H9 (cell line): ENCODE data around the gene HES6. TPM values are rescaled to one million over a fixed set of nuclear protein-coding genes. Genes with fewer than 3 reads are reported as not detected.

Experiments
- DNase-seq: peaks from one replicate; pipeline ENCODE4 v3.0.0-alpha.2; 2017
- H2AFZ ChIP-seq: one replicate; pipeline ENCODE4 v1.6.1; 2013; ENCODE audit warnings: mild to moderate bottlenecking, low read length, control low read depth, moderate library complexity
- H2AK5ac ChIP-seq: 2 replicates; pipeline ENCODE4 v1.6.1; 2013; ENCODE audit warnings: low read length, control low read depth, mixed read lengths; ENCODE audit not compliant: insufficient read length
- H2BK120ac ChIP-seq: one replicate; pipeline ENCODE4 v1.6.1; 2013; ENCODE audit warnings: low read depth, mild to moderate bottlenecking, low read length, control low read depth, inconsistent platforms; ENCODE audit not compliant: poor library complexity, severe bottlenecking
- H2BK12ac ChIP-seq: 2 replicates; pipeline ENCODE4 v1.6.1; 2013; ENCODE audit warnings: low read length, control low read depth, mixed read lengths, low read depth; ENCODE audit not compliant: insufficient read length
- H2BK15ac ChIP-seq: 2 replicates; pipeline ENCODE4 v1.6.1; 2013; ENCODE audit warnings: low read depth, low read length, control low read depth
- H2BK20ac ChIP-seq: one replicate; pipeline ENCODE4 v1.6.1; 2013; ENCODE audit warnings: low read depth, mild to moderate bottlenecking, low read length, control low read depth, inconsistent platforms; ENCODE audit not compliant: poor library complexity, severe bottlenecking
- H2BK5ac ChIP-seq: 2 replicates; pipeline ENCODE4 v1.6.1; 2013; ENCODE audit warnings: low read length, control low read depth, mixed read lengths; ENCODE audit not compliant: insufficient read length
- H3K14ac ChIP-seq: 2 replicates; pipeline ENCODE4 v1.6.1; 2013; ENCODE audit warnings: low read length, control low read depth; ENCODE audit not compliant: insufficient read depth
- H3K18ac ChIP-seq: 2 replicates; pipeline ENCODE4 v1.6.1; 2013; ENCODE audit warnings: low read depth, mild to moderate bottlenecking, mixed read lengths, low read length, control low read depth; ENCODE audit not compliant: insufficient read length
- H3K23ac ChIP-seq: 2 replicates; pipeline ENCODE4 v1.6.1; 2013; ENCODE audit warnings: low read length, control low read depth, mixed read lengths, low read depth; ENCODE audit not compliant: insufficient read length
- H3K23me2 ChIP-seq: 2 replicates; pipeline ENCODE4 v1.6.1; 2013; ENCODE audit warnings: low read depth, mild to moderate bottlenecking, mixed read lengths, low read length, control low read depth; ENCODE audit not compliant: insufficient read length, poor library complexity, severe bottlenecking
- H3K27ac ChIP-seq: 2 replicates; pipeline ENCODE4 v1.5.1; 2013; ENCODE audit warnings: low read length, control low read depth, mixed read lengths, low read depth; ENCODE audit not compliant: insufficient read length
- H3K27me3 ChIP-seq: 2 replicates; pipeline ENCODE4 v1.6.1; 2013; ENCODE audit warnings: low read length, control low read depth, inconsistent platforms; ENCODE audit not compliant: insufficient read depth
- H3K4ac ChIP-seq: 2 replicates; pipeline ENCODE4 v1.6.1; 2013; ENCODE audit warnings: low read depth, mild to moderate bottlenecking, control low read depth, inconsistent platforms, low read length, moderate library complexity
- H3K4me1 ChIP-seq: 2 replicates; pipeline ENCODE4 v1.6.1; 2013; ENCODE audit warnings: low read length, control low read depth, inconsistent platforms; ENCODE audit not compliant: insufficient read depth
- H3K4me2 ChIP-seq: 2 replicates; pipeline ENCODE4 v1.6.1; 2013; ENCODE audit warnings: low read length, control low read depth, mixed read lengths; ENCODE audit not compliant: insufficient read length, insufficient read depth
- H3K56ac ChIP-seq: 2 replicates; pipeline ENCODE4 v1.6.1; 2013; ENCODE audit warnings: low read depth, mild to moderate bottlenecking, mixed read lengths, low read length, control low read depth; ENCODE audit not compliant: insufficient read length
- H3K79me1 ChIP-seq: 2 replicates; pipeline ENCODE4 v1.6.1; 2013; ENCODE audit warnings: low read depth, mild to moderate bottlenecking, moderate library complexity, low read length, control low read depth, inconsistent platforms; ENCODE audit not compliant: insufficient read depth, poor library complexity, severe bottlenecking
- H3K79me2 ChIP-seq: 2 replicates; pipeline ENCODE4 v1.6.1; 2013; ENCODE audit warnings: low read length, control low read depth, inconsistent platforms; ENCODE audit not compliant: insufficient read depth
- H3K9ac ChIP-seq: 2 replicates; pipeline ENCODE4 v1.6.1; 2013; ENCODE audit warnings: low read length, control low read depth, mixed read lengths; ENCODE audit not compliant: insufficient read length; ENCODE audit errors: extremely low read depth
- H3K9me3 ChIP-seq: one replicate; pipeline ENCODE4 v1.6.1; 2013; ENCODE audit warnings: low read depth, low read length, inconsistent platforms; ENCODE audit not compliant: control insufficient read depth
- H3T11ph ChIP-seq: one replicate; pipeline ENCODE4 v1.6.1; 2013; ENCODE audit warnings: mild to moderate bottlenecking, low read length, control low read depth, inconsistent platforms
- H4K20me1 ChIP-seq: one replicate; pipeline ENCODE4 v1.6.1; 2013; ENCODE audit not compliant: control insufficient read depth, insufficient read length, insufficient read depth
- H4K5ac ChIP-seq: 2 replicates; pipeline ENCODE4 v1.6.1; 2013; ENCODE audit warnings: low read depth, mild to moderate bottlenecking, mixed read lengths, low read length, control low read depth; ENCODE audit not compliant: insufficient read length
- H4K8ac ChIP-seq: replicated peaks from 2 replicates; pipeline ENCODE4 v1.6.1; 2013; ENCODE audit warnings: low read length, control low read depth, mixed read lengths, low read depth; ENCODE audit not compliant: insufficient read length
- H4K91ac ChIP-seq: 2 replicates; pipeline ENCODE4 v1.6.1; 2013; ENCODE audit warnings: low read depth, mild to moderate bottlenecking, moderate library complexity, mixed read lengths, low read length, control low read depth; ENCODE audit not compliant: insufficient read length
- H3K27ac Mint-ChIP-seq, 3 experiments: 2 replicates in 2 of 3; 3 replicates in 1 of 3; pipeline ENCODE4 v1.8.0; 2020 to 2021; ENCODE audit warnings: mixed read lengths in 3 of 3, mild to moderate bottlenecking in 1 of 3, moderate library complexity in 1 of 3
- H3K27me3 Mint-ChIP-seq: 2 replicates; pipeline ENCODE4 v1.8.0; 2021; ENCODE audit warnings: low read depth, mild to moderate bottlenecking, moderate library complexity, mixed read lengths
- H3K36me3 Mint-ChIP-seq, 3 experiments: 2 replicates in 2 of 3; 3 replicates in 1 of 3; pipeline ENCODE4 v1.8.0; 2020 to 2021; ENCODE audit warnings: low read depth in 3 of 3, mixed read lengths in 3 of 3; ENCODE audit not compliant: insufficient read depth in 1 of 3
- H3K4me1 Mint-ChIP-seq, 2 experiments: 2 replicates each; pipeline ENCODE4 v1.8.0; 2020; ENCODE audit warnings: mixed read lengths in 2 of 2
- H3K4me3 Mint-ChIP-seq, 2 experiments: 2 replicates in 1 of 2; 3 replicates in 1 of 2; pipeline ENCODE4 v1.8.0; 2020 to 2021; ENCODE audit warnings: mild to moderate bottlenecking in 2 of 2, mixed read lengths in 2 of 2, moderate library complexity in 1 of 2
- H3K9me3 Mint-ChIP-seq, 2 experiments: 2 replicates in 1 of 2; 3 replicates in 1 of 2; pipeline ENCODE4 v1.8.0; 2020; ENCODE audit warnings: mild to moderate bottlenecking in 2 of 2, mixed read lengths in 2 of 2, moderate library complexity in 1 of 2
- CTCF ChIP-seq: fragments of 200-600 bp; sonication (generic); conservative IDR thresholded peaks from 3 replicates; pipeline ENCODE4 v1.8.0; 2021; ENCODE audit warnings: antibody characterized with exemption, mild to moderate bottlenecking
- WGBS: extraction: QIAGEN DNeasy Blood & Tissue Kit; methylation state at CpG from one replicate; pipeline ENCODE4 v1.1.7; 2013; ENCODE audit warnings: missing lambda C conversion rate, low lambda C conversion rate, mixed read lengths; ENCODE audit not compliant: insufficient read length; ENCODE audit errors: extremely low coverage; 5-methylcytosine and 5-hydroxymethylcytosine counted together
- total RNA-seq: library from RNA; stranded (reverse); gene quantifications from 2 replicates; pipeline ENCODE4 v1.2.1, GENCODE V29; 2021

Gene HES6
- total RNA-seq, 1 experiment from 2014 or later, result 27.1 TPM

GRCh38 chr2:238264072-238264460 lies 24.2 kb upstream of the HES6 start:
- H3K9ac ChIP-seq, result no peak overlapping the region
- no peak overlapping the region for H2BK20ac ChIP-seq
- peaks cover 3 to 8% of the 10 kb centered on the region in 2 experiments for H3K4me1 Mint-ChIP-seq
- H3K56ac ChIP-seq, result no peak overlapping the region
- H3K9me3 ChIP-seq, result no peaks in the 10 kb centered on the region
- H3K27ac ChIP-seq, result no peak overlapping the region
- no CpG with 5 or more reads among the region's 4 CpGs for WGBS
- H3K27ac Mint-ChIP-seq, result no peak overlapping the region
- no peak overlapping the region for H3K4ac ChIP-seq
- H2AFZ ChIP-seq, result no peak overlapping the region
- no peak for TF ChIP-seq CTCF
- H2BK5ac ChIP-seq, result no peak overlapping the region
- H3K23ac ChIP-seq, result no peak overlapping the region
- H3K18ac ChIP-seq, result no peak overlapping the region
- H3K4me3 Mint-ChIP-seq, result no peak overlapping the region
- H3K79me1 ChIP-seq, result no peaks in the 10 kb centered on the region
- no peak for DNase-seq
- H4K91ac ChIP-seq, result no peak overlapping the region
- H3K79me2 ChIP-seq, result no peaks in the 10 kb centered on the region
- H3T11ph ChIP-seq, result no peak overlapping the region
- H2BK15ac ChIP-seq, result no peak overlapping the region
- no peaks in the 10 kb centered on the region for H3K27me3 ChIP-seq
- H3K27me3 Mint-ChIP-seq, result no peaks in the 10 kb centered on the region
- no peaks in the 10 kb centered on the region for H3K4me1 ChIP-seq
- H3K4me2 ChIP-seq, result no peak overlapping the region
- H2BK120ac ChIP-seq, result no peak overlapping the region
- no peaks in the 10 kb centered on the region for H3K23me2 ChIP-seq
- no peaks in the 10 kb centered on the region for H3K9me3 Mint-ChIP-seq
- H2AK5ac ChIP-seq, result no peak overlapping the region
- no peaks in the 10 kb centered on the region for H4K20me1 ChIP-seq
- H2BK12ac ChIP-seq, result no peak overlapping the region
- H4K8ac ChIP-seq, result no peak overlapping the region
- no peak overlapping the region for H4K5ac ChIP-seq
- peaks cover 0 to 23% (median 12%) of the 10 kb centered on the region in 3 experiments; a peak in 5 of 7 replicates for H3K36me3 Mint-ChIP-seq
- no peak overlapping the region for H3K14ac ChIP-seq
